T-helper 2 cell treated with Interferon-gamma antibody and Interleukin-4, amounts not matched to agents 100 ng/mL and 5 ng/mL, for 36 hours (primary cell): Measurements from ENCODE around the gene GID8. TPM values are rescaled to one million over a fixed set of nuclear protein-coding genes. Genes with fewer than 3 reads are reported as not detected.

Experiments used
- intact Hi-C: fragments of 100-400 bp; cut with micrococcal nuclease; formaldehyde crosslinking; loops from one replicate; pipeline ENCODE4 v1.15.1; 2023
- total RNA-seq: library from RNA; stranded (reverse); gene quantifications from 2 replicates; pipeline ENCODE4 v1.2.3, GENCODE V29; 2022

The GID8 gene
- total RNA-seq, 1 donor from 2014 or later, result 34.9 TPM

DNA sequence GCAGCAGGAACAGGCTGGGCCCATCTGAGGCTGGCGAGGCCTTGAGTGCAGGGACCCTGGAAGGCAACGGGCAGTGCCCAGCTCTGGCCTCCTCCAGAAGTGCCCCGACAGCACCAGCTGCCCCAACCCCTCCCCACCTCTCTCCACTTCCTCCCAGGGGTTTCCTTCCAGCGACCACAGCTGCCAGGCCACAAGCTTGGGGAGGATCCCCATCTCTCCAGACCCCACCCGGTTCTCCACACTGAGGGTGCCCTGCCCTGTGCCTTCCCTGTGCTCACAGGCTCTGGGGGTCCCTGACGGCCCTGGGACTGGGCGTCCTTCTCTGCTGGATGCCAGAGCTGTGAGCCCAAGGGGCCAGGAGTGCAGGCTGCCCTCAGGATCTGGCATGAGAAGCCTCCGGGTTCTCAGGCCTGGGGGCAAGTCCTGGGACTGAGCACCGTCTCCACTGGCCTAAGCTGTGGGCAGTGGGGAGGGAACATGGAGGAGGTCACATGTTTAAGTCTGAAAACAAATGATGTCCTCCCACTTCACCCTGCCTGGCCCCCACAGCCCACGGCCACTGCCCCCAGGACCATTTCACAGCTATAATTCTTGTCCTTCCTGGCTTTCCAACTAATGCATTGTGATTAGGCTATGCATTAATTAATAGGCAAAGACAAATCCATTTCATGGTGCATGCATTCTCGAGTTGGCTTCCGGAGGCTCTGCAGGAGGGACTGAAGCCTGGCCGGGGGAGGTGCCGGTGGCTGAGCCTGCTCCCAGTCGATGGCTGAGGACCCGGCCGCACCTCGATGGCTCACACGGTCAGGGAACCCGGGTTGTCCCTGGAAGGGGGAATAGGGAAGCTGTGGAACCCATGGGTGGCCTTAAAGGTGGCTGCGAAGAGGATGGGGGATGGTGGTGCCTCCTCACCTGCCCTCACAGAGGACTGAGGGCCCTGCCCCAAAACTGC is 44.5 kb downstream of the GID8 start:
- intact Hi-C loops, result no loop called here

DNA sequence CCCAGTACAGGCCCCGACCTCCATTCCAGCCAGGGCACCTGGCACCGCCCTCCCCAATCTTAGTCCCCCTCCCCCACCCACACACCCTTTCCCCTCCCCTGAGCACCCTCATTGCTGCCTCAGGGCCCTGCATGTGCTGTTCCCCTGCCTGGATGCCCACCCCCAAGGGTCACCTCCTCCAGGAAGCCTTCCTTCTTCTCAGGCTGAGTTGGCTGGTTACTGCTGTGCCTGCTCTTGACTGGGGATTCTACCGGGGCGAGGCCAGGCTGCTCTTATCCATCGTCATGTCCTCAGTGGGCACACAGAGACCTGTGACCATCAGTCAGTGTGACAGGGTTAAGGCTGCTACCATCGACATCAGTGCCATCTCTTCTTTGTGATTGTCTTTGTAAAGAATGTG is 45.3 kb downstream of the GID8 start:
- intact Hi-C loops, result no loop called here

DNA sequence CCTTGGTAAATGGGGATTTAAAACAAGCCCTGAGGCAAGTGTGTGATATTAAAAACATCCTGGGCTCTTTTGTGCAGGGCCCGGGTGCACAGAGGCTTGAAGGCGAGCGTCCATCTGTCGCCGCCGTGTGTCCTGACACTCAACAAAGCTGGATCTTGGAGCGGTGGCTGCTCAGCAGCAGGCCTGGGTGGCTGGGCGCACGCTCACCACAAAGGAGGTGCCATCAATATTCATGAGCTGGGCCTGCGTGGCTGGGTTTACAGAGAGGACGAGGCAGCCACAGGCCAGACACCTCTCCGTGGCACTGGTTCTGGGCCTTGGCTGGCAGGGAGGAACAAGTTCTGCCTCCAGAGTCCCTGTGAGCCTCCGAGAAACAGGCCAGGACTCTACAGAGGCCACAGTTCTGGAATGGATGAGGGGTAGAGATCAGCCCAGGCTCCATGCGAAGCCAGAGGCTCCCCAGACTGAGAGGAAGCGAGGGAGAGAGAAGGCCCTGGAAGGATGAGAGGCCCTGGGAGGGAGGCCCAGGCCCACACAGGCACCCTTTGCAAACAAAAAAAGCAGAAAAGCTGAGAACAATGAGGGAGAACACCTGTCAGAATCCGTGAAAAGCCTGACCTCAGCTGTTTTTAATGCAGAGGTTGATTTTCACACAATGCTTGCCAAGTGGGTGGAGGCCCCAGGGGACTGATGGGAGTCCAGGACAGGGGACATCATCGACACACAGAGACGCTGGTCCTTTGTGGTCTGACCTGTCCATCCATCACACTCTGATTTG is 46.9 kb downstream of the GID8 start:
- intact Hi-C loops, result no loop called here

DNA sequence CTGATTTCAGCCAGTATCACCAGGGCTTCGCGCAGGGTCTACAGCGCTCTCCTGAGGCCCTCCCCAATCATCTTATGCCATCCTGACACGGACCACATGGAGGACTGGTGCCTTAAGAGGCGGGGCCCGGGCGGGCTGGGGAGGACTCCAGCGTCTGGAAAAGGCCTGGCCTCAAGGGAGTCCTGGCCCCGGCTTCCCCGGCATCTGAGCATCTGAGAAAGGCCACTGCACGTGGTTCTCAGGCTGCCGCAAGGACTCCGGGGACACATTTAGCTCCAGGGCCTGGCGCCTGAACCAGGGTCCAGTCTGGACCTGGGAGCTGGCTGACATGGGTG is 47.5 kb downstream of the GID8 start:
- intact Hi-C loops, result no loop called here

DNA sequence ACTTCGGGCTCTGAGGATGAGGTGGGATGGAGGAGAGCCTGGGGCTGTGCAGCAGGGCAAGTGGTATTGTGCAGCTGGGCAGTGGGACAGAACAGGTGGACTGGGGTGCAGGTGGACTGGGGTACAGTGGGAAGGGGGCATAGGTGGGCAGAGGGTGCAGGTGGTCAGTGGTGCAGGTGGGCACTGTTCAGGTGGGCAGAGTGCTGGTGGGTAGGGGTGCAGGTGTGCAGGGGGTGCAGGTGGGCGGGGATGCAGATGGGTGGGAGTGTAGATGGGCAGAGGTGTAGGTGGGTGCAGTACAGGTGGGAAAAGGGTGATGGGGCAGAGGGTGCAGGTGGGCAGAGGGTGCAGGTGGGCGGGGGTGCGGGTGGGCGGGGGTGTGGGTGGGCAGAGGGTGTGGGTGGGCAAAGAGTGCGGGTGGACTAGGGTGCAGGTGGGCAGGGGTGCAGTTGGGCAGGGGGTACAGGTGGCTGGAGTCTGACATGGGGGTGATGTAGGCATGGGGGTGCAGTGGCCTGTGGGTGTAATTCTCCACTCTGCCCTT is 48.4 kb downstream of the GID8 start:
- intact Hi-C loops, result no loop called here

DNA sequence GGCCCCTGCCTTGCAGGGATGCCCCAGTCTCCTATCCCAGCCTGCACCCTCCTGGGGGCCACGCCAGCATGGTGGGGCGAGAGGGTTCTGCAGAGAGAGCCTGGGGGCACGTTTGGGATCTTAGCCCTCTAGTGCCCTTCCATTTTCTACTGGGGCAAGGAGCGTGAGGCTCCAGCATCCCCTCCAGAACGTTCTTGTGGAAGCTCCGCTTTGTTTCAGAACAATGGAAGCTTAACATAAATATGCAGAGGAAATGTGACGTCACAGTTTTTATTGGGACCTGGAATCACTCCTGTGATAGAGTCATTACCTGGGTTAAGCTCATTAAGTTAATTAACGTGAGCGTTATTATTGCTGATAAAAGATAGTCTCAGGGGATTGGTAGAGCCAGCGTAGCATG is 49.2 kb downstream of the GID8 start:
- intact Hi-C loops, result no loop called here

DNA sequence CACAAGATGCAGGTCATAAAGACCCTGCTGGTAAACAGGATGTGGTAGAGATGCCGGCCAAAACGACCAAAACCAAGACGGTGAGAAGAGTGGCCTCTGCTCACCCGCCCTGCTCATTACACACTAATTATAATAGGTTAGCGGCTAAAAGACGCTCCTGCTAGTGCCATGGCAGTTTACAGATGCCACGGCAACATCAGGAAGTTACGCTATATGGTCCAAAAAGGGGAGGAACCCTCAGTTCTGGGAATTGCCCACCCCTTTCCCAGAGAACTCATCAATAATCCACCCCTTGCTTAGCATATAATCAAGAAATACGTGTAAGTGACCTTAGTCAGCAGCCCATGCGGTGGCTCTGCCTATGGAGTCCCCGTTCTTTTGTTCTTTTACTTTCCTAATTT is 51.3 kb downstream of the GID8 start:
- intact Hi-C loops, result no loop called here

DNA sequence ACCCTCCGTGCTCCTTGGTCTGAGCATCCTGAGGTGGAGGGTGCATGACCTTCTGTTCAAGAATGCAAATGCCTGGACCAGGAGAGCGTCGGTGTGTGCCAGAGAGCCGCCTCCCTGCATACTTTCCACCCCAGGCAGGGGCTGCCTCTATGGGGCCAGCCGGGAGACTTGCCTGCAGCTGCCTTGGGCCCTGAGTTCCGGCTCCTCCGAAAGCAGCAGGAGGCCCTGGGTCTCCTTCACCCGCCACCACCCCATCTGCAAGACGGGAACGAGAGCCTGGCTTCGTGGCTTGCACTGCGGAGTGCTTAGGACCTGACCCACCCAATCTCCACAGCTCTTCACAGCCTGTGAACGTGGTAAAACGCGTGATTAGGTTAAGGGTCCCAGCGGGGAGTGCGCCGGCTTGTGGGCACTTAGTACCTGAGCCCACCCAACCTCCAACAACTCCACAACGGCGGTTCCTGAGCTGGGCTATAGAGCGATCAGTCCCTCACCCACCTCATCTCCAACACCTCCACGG is 52.4 kb downstream of the GID8 start:
- intact Hi-C loops, result no loop called here

DNA sequence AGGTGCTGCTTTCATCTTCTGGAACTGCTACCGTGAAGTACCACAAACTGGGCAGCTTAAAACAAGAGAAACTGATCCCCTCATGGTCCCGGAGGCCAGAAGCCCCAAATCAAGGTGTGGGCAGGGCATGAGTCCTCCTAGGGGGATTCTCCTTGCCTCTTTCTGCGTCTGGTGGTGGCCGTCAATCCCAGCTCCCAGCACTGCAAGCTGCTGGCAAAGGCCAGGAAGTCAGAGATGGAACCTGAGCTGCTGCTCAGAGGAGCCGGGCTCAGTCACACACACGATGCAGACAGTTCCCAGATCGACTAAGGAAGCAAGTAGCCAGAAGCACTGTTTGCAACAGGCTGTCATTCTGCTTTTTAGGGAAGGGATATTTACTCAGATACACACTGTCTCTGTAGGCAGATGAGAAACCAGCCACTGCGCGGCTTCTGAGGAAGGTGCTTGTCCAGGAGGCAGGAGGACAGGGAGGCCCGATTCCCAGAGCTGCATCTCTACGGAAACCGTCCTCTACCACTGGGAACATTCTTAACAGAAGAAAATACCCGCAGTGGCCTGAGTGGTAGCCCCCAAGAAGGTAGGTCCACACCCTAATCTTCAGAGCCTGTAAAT is 53.4 kb downstream of the GID8 start:
- intact Hi-C loops, result no loop called here

DNA sequence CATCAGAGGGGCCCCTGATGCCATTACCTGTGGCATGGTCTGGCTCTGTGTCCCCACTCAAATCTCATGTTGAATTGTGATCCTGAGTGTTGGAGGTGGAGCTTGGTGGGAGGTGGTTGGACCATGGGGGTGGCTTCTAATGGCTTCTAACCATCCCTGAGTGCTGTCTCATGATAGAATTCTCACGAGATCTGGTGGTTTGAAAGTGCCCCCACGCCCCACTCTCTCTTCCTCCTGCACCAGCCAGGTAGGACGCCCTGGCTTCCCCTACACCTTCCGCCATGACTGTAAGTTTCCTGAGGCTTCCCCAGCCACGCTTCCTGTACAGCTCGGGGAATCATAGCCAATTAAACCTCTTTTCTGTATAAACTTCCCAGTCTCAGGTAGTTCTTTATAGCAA is 53.9 kb downstream of the GID8 start:
- intact Hi-C loops, result no loop called here

DNA sequence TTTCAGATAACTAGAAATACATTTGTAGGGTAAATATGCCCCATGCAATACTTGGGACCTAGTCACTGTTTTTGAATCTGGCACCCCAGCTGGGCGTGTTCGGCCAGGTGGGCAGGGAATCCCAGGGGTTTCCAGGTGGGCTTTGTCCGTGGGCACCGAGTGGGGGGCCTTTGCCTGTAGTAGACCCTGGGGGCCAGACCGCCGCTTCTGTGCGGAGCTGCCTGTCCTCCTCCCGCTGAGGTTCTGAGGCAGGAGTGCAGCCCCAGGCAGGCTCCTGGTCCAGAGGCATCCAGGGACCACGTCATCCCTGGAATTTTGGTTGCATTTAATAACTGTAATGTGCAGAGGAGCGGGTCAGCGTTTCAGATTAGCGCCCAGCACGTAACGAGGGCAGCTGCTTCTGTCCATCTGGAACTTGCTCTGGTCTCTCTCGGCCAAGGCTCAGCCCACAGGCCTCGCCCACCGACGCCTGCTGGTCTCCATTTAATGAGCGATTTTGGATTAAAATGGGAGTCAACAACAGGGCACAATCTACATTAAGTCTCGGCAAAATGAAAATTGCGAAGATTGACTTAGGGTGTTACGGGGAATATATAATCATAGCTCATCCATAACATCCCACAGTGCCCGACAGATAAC is 56.0 kb downstream of the GID8 start:
- intact Hi-C loops, result no loop called here

DNA sequence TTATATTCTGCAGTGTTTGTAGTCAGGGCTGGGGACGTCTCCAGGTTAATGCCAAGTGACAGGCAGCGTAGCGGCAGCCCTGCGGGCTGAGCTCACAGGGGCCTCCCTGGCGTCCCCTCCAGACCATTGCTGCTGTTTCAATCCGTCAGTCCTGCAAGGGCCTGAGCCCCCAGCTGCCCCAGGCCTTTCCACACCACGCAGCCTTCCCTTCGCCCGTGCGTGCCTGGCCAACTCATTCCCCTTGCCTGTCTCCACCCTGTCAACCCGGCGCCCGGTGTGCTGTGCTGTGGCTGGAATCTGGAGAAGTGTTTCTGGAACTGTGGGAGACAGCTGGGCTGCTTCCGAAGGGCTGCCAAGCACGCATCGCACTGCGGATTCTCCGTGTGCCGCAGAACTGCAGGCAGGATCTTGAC is 56.9 kb downstream of the GID8 start:
- intact Hi-C loops, result no loop called here

DNA sequence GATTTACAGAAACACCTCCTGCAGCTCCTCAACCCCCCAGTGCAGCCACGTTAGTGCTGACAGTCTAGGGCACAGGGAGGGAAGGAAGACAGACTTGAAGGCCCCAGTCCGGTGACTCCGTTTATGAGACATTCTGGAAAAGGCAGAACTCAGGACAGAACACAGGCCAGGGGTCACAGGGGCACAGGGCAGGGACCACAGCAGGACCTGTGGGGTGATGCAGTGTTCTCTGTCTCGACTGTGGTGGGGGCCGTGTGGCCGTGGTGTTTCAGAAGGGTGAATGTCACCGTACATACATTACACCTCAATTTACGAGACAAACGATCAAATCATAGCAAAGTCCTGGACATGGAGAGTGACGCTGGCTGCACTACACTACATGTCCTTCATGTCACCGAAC is 57.5 kb downstream of the GID8 start:
- intact Hi-C loops, result no loop called here

DNA sequence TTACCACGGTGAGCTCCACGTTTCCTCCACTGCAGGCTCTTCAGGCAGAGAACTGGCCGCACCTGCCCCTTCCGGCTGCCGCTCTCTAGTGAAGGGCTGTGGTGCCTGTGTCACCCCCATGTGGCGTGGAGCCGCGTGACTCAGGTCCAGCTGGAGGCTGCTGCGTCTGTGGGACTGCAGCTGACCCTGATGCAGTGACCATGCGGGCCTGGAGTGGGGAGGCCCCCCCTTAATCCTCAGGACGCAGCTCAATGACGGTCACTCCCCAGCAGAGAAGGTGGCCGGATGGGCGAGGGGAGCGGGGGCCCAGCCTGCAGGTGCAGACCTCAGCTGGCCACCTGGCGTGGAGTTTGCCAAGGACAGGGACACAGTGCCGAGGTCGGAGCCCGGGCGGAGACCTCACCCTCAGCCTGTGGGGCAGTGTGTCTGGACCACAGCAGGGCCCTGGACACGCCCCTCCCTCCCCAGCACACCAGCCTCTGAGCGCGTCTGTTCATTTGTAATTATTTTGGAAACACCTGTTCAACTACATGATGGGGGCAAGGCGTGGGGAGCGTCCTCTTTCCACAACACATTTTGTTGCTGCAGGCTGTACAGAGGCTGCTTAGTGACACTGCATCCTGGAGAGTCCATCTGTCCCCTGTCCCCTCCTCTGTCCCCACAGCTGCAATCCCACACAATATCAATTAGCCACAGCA is 58.1 kb downstream of the GID8 start:
- intact Hi-C loops, result no loop called here

DNA sequence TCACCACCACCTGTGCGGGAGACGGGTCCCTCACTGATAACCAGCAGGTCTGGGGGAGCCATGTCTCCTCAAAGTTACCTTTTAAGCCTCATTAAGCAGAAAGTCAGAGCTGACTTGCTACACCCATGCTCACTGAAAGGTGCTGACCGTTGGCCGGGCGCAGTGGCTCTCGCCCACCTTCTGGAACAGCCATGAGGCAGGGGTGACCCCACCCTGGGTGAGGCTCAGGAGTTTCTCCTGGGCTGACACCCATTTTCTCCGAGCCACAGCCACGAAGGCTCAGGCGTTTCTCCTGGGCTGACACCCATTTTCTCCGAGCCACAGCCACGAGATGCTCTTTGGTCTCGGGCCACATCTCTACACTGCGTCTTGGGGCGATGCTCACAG is 58.6 kb downstream of the GID8 start:
- intact Hi-C loops, result no loop called here

DNA sequence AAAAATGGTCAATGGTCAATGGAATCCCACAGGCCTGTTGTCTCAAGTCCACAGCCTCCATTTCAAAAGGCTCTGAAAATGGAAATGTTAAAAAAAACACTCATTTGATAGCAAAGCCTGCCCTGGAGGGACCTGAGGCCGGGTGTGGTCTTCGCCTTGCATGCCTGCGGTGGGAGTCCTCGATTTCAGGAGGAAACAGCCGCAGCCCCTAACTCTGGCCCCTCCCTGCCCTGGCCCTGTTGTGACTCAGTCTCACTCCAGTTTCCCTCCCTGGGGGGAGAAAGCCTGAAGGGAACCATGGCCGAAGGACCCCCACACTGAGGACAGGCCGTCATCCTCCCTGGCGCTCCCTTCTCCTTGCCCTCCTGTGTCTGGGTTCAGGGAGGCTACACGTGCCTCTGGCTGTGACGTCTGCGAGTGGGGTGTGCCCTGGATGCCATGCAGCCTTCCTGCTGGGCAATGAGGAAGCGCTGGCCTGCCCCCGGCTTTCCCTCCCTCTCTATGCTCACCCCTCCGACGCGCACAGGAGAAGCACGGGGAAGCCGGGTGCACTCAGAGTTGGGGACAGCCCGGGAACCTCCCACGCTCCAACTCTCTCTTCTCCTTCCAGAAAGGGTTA is 59.6 kb downstream of the GID8 start:
- intact Hi-C loops, result no loop called here
